ENCODE results near the gene TNS4.

The TNS4 gene

GRCh38 chr17:40430272-40431230 is 70.9 kb downstream of the TNS4 start:
- Histone ChIP-seq H3K36me3 (ENCODE audit: control insufficient read depth, insufficient read depth, low read length) (no peaks in the 10 kb centered on the region), H3K79me1 (ENCODE audit: low read length) (no peaks in the 10 kb centered on the region), H3K18ac (ENCODE audit: low read length) (no peak overlapping the region), H2BK5ac (ENCODE audit: low read length) (no peak overlapping the region), H3K27ac (ENCODE audit: low read depth, low read length) (no peak overlapping the region), H3K27me3 (ENCODE audit: insufficient read depth, low read length, poor library complexity) (no peaks in the 10 kb centered on the region), H3K23ac (ENCODE audit: low read length) (no peak overlapping the region), H3K56ac (ENCODE audit: low read length) (no peak overlapping the region), H3K4me2 (ENCODE audit: low read length) (no peak overlapping the region), H3K79me2 (ENCODE audit: control insufficient read depth, insufficient read depth, low read length) (no peaks in the 10 kb centered on the region), H3K4ac (ENCODE audit: low read depth, low read length) (no peak overlapping the region), H3K4me1 (ENCODE audit: control insufficient read depth, low read depth, low read length) (no peaks in the 10 kb centered on the region), H4K5ac (ENCODE audit: low read length) (no peak overlapping the region), H3K4me3 (ENCODE audit: low read length) (no peak overlapping the region), H2BK15ac (replicated peaks; ENCODE audit: low read depth) (no peak overlapping the region), H4K8ac (ENCODE audit: low read depth, low read length) (no peak overlapping the region), H3K9ac (ENCODE audit: low read length) (no peak overlapping the region), H2BK120ac (ENCODE audit: low read depth, low read length) (no peak overlapping the region), H2AK5ac (ENCODE audit: low read length) (no peak overlapping the region)
- no CpG with 5 or more reads among the region's 10 CpGs for WGBS (ENCODE audit: extremely low coverage, insufficient coverage, low lambda C conversion rate)
- DNase-seq, result no peak

DNA sequence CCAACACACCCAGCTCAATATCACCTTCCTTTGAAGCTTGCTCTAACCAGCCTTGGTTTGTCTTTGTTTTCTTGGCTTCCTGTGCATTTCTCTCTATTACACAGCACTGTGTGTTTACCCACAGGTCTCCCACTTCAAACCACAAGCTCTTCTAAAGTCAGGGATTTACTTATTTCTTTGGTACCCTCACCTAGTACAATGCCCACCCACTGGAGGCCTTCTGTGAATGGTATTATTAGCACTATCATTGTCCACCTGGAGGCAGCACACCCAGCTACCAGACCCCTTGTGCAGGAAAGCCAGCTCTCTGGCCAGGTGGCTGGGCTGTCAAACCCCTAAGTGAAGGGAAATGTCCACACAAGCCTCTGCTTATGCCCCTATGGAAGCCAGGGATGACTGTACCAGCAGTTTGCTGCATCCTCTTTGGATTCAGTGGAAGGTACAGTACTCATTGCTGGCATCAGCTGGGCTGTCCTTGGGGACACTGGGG is 74.4 kb downstream of the TNS4 start:
- Histone ChIP-seq H2BK120ac (ENCODE audit: low read depth, low read length) (no peak overlapping the region), H3K56ac (ENCODE audit: low read length) (no peak overlapping the region), H3K79me2 (ENCODE audit: control insufficient read depth, insufficient read depth, low read length) (no peaks in the 10 kb centered on the region), H2BK5ac (ENCODE audit: low read length) (no peak overlapping the region), H3K79me1 (ENCODE audit: low read length) (no peaks in the 10 kb centered on the region), H3K18ac (ENCODE audit: low read length) (no peak overlapping the region), H2AK5ac (ENCODE audit: low read length) (no peak overlapping the region), H3K23ac (ENCODE audit: low read length) (no peak overlapping the region), H3K4me2 (ENCODE audit: low read length) (no peak overlapping the region), H4K8ac (ENCODE audit: low read depth, low read length) (no peak overlapping the region), H3K4me3 (ENCODE audit: low read length) (no peak overlapping the region), H4K5ac (ENCODE audit: low read length) (no peak overlapping the region), H3K4ac (ENCODE audit: low read depth, low read length) (no peak overlapping the region), H3K9ac (ENCODE audit: low read length) (no peak overlapping the region), H3K4me1 (ENCODE audit: control insufficient read depth, low read depth, low read length) (no peaks in the 10 kb centered on the region), H3K27ac (ENCODE audit: low read depth, low read length) (no peak overlapping the region), H3K27me3 (ENCODE audit: insufficient read depth, low read length, poor library complexity) (no peaks in the 10 kb centered on the region), H3K36me3 (ENCODE audit: control insufficient read depth, insufficient read depth, low read length) (no peaks in the 10 kb centered on the region), H2BK15ac (replicated peaks; ENCODE audit: low read depth) (no peak overlapping the region)
- DNase-seq, result no peak
